ENCODE results near the gene TMC5. TPM values are rescaled to one million over a fixed set of nuclear protein-coding genes. Genes with fewer than 3 reads are reported as not detected.
A peak's percentile ranks its signal among the peaks of the same experiment; 100 is the strongest.

Gene TMC5
- total RNA-seq, 4 donors from 2014 or later = 0.11 to 5.7 (median 0.67) TPM

- TF ChIP-seq CTCF (IDR thresholded peaks at IDR 0.05) (no peak), POLR2A (IDR thresholded peaks at IDR 0.05) (no peak)
- H3K4me3 ChIP-seq = peak overlapping the region; percentile 63 to 99 (median 90)
- H3K4me1 ChIP-seq = peaks cover 11 to 49% (median 22%) of the 10 kb centered on the region in 3 donors
- 11 to 17% methylated on average over 19 of the region's 19 CpGs for WGBS, 2 donors
- peaks cover 0 to 15% (median 0%) of the 10 kb centered on the region in 3 donors for H3K36me3 ChIP-seq
- H3K27ac ChIP-seq = peak overlapping the region; percentile 71 to 85 (median 80)
- H3K27me3 ChIP-seq = no peaks in the 10 kb centered on the region
- DNase-seq = no peak
- intact Hi-C loops (cut with DNase I) = no loop called here
- no peaks in the 10 kb centered on the region for H3K9me3 ChIP-seq
Observed at GRCh38 chr16:19524616-19525384, 107.1 kb downstream of the TMC5 start.

DNA sequence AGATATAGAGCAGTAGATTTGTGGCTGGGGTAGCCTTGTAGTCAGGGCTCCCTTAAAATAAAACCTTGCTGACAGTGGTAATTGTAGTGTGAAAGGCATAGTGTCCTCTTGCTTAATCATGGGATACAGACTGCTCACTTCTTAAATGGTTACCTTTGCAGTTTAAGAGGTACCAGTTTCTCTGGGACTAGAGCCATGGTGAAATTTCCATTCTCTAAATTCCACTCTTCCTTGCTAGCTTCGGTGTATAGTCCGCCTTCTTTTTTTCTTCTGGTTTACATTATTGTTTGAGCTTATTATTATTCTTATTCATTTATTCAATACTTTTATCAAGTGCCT, 107.7 kb downstream of the TMC5 start:
- 48 to 62% methylated on average over 2 of the region's 2 CpGs for WGBS, 2 donors
- intact Hi-C loops (cut with DNase I) = no loop called here
- Histone ChIP-seq H3K27me3 (no peaks in the 10 kb centered on the region), H3K36me3 (peaks cover 0 to 17% (median 0%) of the 10 kb centered on the region in 3 donors), H3K4me1 (peaks cover 9 to 43% (median 16%) of the 10 kb centered on the region in 3 donors), H3K9me3 (no peaks in the 10 kb centered on the region), H3K27ac (no peak overlapping the region), H3K4me3 (peak overlapping the region in 3 of 4 donors; percentile 89 to 99 (median 91))
- no peak for DNase-seq
- no peak for TF ChIP-seq POLR2A (IDR thresholded peaks at IDR 0.05)
- no peak for TF ChIP-seq CTCF (IDR thresholded peaks at IDR 0.05)

- WGBS, 2 donors = 69 to 88% methylated on average over 1 of the region's 1 CpG
- Histone ChIP-seq H3K27me3 (no peaks in the 10 kb centered on the region), H3K9me3 (no peaks in the 10 kb centered on the region), H3K36me3 (peaks cover 0 to 31% (median 0%) of the 10 kb centered on the region in 3 donors), H3K4me1 (peaks cover 0 to 33% (median 9%) of the 10 kb centered on the region in 3 donors), H3K4me3 (no peak overlapping the region), H3K27ac (no peak overlapping the region)
- intact Hi-C loops (cut with DNase I) = no loop called here
- no peak for DNase-seq
- TF ChIP-seq POLR2A (IDR thresholded peaks at IDR 0.05) (no peak), CTCF (IDR thresholded peaks at IDR 0.05) (no peak)
Observed at GRCh38 chr16:19527161-19527560, 109.5 kb downstream of the TMC5 start.

GRCh38 chr16:19528666-19529065, 111.0 kb downstream of the TMC5 start:
- no peak for DNase-seq
- no peaks in the 10 kb centered on the region for H3K27me3 ChIP-seq
- no peak overlapping the region for H3K27ac ChIP-seq
- peaks cover 0 to 18% (median 9%) of the 10 kb centered on the region in 3 donors for H3K4me1 ChIP-seq
- H3K36me3 ChIP-seq = peaks cover 0 to 46% (median 0%) of the 10 kb centered on the region in 3 donors
- H3K4me3 ChIP-seq = no peak overlapping the region
- WGBS, 2 donors = 100% methylated on average over 3 of the region's 3 CpGs
- no peaks in the 10 kb centered on the region for H3K9me3 ChIP-seq
- TF ChIP-seq POLR2A (IDR thresholded peaks at IDR 0.05) (no peak), CTCF (IDR thresholded peaks at IDR 0.05) (no peak)
- intact Hi-C loops (cut with DNase I) = no loop called here

DNA sequence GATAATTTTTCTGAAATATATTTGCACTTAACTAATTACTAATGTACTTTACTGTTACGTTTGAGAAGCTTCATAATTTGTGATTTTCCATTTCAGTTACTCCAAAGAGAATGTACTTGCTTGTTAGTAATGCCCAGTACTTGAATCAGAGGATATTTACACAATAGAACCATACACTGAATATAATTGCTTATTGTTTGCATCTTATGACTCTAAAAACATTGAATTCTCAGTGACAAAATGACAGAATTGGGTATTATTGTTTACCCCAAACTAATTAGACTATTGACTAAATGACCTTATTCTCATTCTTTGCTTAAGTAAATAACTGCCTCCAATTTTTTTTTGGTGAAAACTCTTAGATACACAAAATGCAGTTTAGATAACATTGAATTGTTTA, 114.9 kb downstream of the TMC5 start:
- no peak for TF ChIP-seq CTCF (IDR thresholded peaks at IDR 0.05)
- Histone ChIP-seq H3K4me1 (no peaks in the 10 kb centered on the region), H3K9me3 (no peaks in the 10 kb centered on the region), H3K27ac (no peak overlapping the region), H3K36me3 (peaks cover 0 to 76% (median 0%) of the 10 kb centered on the region in 3 donors), H3K4me3 (no peak overlapping the region), H3K27me3 (no peaks in the 10 kb centered on the region)
- 88 to 90% methylated on average over 1 of the region's 1 CpG for WGBS, 2 donors
- DNase-seq = no peak
- intact Hi-C loops (cut with DNase I) = no loop called here

Measured in esophagus squamous epithelium (tissue), 5 donors.